ENCODE measurements around the gene RAB15.

The RAB15 gene

DNA sequence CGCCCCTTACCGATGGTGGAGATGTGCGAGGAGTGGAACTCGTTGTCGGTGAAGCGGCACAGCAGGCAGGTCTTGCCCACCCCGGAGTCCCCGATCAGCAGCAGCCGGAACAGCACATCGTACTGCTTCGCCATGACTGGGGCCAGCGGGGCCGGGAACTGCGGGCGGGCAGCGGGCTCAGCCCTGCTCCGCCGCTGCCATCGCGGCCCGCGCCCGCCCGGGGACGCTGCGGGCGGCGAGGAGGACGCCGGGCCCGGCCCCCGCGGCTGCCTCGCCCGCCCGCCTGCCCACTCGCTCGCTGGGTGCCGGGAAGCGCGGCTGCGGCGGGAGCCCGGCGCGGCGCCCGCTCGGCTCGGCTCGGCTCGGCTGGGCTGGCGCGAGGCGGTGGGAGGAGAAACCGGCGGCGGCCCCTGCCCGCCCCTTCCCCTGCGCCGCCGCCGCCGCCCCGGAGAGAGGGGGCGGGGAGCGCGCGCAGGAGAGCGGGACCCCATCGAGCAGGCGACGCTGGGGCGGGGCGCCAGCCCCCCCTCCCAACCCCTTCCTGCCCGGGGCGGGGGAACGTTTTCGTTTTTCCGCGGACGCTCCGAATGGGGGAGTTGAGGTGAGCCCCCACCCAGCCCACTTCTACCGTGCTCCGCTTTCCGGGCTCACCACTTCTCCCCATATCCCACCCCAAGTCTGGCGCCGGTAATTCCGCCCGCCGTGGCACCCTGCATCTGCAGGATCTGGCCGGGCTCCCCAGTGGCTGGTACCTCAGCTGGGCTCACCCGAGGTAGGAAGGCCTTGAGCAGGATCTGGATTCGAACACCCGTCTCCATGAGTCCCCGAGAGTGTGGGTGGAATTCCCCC, at the start of gene RAB15:
TSS of gene RAB15 (minus strand) at position 394 of the 849 bp plus-strand sequence. CDS start at position 134, 260 bp downstream.
- DNase-seq (ENCODE audit: low read depth in 2 of 2): no peak

DNA sequence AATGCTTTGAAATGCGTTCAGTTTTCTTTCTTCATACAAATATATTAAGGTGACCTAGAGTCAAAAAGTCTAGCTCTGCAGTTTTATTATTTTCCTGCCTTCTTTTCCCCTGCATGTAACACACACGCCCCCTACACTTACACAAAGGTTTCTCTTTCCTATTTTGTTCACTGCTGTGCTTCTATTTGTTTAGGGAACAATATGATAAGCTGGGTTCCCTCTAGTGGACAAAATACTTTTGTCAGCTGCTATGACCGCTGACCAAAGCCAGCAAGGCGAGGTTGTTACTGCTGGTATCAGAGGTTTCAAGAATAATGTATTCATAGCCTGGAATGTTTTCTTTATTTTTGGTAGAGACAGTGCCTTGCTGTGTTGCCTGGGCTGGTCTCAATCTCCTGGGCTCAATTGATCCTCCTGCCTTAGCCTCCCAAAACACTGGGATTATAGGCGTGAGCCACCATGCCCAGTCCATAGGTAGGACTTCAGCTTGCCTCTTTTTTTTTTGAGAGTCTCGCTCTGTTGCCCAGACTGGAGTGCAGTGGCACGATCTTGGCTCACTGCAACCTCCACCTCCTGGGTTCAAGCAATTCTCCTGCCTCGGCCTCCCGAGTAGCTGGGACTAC, 47.9 kb upstream of the RAB15 start:
- no peak for DNase-seq (ENCODE audit: low read depth in 2 of 2)

DNA sequence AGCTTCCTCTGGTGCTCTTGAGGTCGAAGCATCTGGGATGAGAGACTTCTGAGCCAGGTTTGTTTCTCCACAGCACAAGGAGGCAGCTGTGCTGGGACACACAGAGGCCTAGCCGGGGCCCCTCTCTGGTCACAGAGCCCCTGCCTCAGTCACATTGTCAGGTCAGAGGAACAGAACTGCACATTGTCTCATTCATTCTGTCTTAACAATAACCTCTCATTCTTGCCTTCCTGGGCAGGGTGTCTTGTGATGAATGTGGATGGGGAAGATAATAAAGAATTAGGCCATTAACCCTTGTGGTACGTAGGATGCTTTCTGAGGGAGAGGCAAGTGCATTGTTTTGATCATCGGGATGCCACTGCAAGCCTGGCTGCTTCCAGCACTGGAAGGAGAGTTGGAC, 44.3 kb upstream of the RAB15 start:
- DNase-seq (ENCODE audit: low read depth in 2 of 2): no peak

DNA sequence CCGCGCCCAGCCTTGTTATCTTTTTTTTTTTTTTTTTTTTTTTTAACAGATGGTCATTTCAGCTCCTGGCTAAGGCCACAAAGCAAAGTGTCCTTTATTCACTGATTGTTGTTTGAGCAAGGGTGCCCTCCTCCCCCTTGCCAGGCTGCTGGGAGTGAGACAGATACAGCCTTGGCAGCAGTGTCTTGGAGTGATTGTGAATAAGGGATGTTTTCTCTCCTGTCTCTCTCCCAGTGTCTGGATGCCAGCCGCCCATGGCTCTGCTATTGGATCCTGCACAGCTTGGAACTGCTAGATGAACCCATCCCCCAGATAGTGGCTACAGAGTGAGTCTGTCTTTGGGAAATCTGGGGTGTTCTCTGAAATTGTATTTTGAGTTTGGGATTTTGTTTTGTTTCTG, 43.3 kb upstream of the RAB15 start:
- no peak for DNase-seq (ENCODE audit: low read depth in 2 of 2)

DNA sequence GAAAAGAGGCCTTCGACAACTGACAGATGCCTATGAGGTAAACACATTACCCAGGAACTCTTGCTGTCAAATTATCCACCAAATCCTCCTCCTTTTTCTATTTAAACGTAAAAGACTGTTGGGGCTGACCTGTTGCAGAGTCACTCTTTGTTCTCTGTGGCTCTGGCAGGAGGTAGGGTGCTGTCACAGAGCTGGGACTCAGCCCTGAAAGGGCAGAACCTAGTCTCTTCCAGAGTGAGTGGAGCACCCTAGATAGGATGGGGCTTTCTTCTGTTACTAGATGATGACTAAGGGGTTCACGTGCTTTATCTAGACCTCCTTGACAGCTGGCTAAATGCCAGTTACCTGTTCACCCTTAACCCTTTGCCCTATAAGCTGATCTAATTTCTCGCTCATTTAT, 40.2 kb upstream of the RAB15 start:
- DNase-seq (ENCODE audit: low read depth in 2 of 2): no peak

DNA sequence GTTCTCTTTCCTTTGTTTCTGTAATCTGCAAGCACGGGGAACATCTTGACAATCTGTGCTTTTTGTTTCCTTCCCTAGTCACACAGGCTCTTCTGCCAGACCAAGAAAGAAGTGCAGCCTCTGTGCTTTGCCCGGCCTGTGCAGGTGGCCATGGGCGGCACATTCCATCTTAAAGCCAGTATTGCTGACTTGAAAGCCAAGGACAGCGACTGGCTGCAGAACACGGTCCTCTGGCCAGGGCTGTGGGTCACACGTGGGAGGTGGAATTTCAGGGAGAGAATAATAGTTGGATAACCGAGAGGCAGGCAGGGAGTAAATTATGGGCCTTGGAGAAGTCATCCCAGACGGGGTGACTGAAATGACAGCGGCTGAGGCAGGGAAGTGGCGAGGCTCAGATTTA, 39.4 kb upstream of the RAB15 start:
- DNase-seq (ENCODE audit: low read depth in 2 of 2): no peak

DNA sequence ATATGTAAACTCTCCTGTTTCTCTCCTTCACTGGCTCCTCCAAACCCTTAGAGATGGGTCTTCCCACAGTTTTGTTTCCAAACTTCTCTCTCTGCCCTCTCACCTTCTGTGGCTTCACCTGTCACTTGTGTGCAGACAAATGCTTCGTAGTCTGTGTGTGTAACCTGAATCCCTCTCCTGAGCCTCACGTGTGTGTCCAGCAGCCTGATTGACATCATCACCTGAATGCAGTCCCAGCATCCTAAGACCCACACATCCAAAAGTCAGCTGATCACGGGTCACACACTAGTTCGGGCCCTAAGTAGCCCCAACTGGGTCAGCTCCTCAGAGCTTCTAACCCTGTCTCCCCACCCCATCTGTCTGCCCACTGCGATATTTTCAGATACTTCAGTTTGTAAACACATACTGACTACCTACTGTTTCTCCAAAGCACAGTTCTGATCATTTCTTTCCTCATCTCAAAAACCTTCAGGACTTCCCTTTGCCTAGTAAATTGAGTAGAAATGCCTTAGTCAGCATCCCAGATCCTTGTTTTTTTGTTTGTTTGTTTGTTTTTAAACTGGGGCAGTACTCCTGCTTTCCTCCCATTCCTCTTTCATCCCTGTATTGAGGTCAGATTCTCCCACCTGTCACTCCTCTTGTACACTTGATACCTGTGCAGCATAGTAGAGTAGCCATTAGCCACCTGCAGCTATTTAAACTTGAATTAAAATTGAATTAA, 38.2 kb upstream of the RAB15 start:
- DNase-seq (ENCODE audit: low read depth in 2 of 2): no peak

DNA sequence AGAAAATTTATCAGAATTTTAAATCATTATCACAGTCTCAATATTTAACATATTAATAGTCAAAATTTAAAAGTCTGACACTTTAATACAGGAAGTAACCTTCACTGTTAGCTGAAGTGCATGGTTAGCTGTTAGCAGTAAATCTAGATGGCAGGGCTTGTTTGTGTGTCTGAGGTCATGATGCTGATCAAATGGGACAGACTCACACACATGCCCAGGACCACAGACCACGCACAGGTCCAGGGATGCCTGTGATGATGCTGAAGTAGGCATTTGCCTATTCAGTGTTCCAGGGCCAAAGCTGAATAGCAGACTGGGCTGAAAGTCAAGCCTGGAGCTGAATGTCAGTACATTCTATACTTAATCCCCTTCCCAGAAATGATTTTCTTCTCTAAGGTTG, 35.1 kb upstream of the RAB15 start:
- DNase-seq (ENCODE audit: low read depth in 2 of 2): no peak

DNA sequence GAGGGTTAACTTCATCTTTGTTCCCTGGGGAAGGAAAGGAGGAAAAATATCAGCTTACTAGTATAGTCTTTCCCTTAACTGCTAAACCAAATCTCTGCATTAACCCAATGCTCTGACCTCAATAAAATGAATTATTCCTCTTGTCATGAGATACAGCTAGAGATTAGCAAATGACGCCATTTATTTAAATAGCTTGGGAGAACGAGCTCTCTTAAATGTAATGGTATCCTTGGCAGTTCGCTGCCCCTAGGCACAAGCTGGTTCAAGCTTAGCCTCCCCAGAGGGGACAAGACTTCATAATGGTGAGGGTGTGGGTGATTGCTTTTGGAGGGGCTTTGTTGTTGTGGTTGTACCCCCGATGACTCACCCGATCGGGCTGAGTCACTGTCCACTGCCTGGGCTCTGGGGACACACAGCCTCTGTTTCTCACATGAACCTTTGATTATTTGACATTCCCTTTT, 34.2 kb upstream of the RAB15 start:
- no peak for DNase-seq (ENCODE audit: low read depth in 2 of 2)

DNA sequence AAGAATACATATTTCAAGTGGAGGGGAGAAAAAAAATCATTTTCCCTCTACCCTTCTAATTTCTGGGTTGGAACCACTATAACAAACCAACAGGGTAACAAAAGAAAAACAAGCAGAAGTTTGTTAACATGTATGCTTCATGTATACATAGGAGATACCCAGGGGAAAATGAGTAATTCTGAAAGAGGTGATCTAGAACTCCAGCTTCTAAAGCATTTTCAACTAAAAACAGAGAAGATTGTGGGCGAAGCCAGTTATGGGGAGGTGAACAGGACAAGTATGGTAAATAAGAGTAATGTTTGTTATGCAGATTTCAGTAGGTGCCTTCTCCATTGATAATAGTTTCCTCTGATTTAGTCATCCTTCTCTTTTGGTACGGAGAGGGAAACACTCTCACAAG, 31.3 kb upstream of the RAB15 start:
- no peak for DNase-seq (ENCODE audit: low read depth in 2 of 2)

DNA sequence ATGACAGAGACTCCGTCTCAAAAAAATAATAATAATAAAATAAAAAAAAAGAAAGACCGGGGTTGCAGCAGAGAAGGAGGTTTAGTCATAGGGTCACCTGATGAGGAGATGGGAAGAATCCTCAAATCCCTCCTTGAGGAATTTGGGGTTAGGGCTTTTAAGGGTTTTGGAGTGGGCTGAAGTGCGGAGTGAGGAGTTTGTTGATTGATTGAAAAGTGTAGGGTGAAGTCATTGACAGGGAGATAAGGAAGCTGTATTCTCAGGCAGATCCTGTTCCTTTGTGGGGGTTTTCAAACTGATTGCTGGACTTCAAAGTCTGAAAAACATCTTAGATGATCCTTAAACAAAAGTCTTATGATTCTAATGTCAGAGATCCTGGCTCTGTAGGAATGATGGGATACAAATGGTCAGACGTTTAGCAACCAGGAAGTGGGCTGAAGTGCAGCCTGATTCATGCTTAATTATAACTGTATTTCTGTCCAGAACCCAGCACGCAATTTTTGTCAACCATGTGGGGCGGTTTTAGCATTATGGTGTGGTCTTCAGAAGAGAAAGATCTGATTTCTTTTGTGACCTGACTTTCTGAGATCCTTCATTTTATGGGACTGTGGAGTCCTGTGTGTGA, 30.6 kb upstream of the RAB15 start:
- no peak for DNase-seq (ENCODE audit: low read depth in 2 of 2)

DNA sequence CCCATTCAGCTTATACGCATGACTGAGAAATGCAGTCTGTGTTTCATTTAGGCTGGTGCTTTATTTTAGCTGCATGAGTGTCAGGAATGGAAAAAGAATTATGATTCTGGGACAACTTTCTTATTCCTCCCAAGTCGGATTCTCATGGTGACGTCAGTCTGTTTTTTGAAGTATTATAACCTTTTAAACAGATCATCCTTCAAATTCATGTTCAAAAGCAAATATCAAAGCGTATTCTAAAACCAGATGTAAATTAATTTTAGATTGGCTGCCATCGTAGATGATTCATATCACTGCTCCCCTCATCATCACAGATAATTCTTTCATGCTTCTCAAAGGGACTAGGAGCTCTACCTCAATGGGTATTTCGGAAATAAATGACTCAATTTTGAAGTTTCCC, 29.6 kb upstream of the RAB15 start:
- no peak for DNase-seq (ENCODE audit: low read depth in 2 of 2)

DNA sequence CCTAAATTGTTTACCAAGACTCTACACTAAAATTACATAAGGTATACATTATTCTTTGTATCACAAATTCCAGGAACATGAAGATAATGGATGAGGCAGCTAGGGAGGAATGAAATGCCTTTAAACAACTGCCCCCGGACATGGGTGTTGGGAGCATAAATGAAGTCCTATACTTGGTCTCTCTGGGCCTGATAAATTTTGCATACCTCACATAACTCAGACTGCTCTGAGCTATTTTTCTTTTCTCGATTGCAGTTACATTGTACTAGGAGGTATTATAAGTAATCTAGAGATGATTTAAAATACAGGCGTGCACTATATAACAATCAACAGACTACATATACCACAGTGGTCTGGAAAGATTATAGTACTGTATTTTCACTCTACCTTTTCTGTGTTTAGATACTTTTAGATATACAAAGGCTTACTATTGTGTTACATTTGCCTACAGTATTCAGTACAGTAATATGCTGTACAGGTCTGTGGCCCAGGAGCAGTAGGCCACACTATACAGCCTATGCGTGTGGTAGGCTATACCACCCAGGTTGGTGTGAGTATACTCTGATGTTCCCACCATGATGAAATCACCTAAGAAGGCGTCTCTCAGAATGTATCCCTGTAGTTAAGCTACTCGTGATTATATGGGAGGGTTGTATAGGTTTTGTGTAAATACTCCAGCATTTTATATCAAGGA, 28.9 kb upstream of the RAB15 start:
- DNase-seq (ENCODE audit: low read depth in 2 of 2): no peak

DNA sequence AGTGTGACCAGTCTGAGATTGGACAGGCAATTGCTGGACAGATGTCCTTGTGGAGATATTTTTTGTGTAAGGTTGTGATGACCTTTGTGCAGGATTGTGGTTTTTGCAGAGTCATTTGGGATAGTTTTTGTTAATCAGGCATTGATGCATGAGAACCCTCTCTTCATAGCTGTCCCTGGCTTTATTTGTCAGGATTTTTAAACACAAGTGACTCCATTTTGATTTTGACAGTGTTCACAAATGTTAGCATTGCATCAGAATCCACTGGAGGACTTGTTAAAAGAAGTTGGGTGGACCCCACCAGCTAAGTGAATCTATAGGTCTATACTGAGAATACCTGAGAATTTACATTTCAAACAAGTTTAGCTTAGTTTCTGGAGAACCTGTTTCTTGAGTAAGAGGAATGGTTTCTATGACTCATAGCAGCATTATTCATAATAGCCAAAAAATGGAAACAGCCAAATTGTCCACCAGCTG, 26.4 kb upstream of the RAB15 start:
- no peak for DNase-seq (ENCODE audit: low read depth in 2 of 2)

DNA sequence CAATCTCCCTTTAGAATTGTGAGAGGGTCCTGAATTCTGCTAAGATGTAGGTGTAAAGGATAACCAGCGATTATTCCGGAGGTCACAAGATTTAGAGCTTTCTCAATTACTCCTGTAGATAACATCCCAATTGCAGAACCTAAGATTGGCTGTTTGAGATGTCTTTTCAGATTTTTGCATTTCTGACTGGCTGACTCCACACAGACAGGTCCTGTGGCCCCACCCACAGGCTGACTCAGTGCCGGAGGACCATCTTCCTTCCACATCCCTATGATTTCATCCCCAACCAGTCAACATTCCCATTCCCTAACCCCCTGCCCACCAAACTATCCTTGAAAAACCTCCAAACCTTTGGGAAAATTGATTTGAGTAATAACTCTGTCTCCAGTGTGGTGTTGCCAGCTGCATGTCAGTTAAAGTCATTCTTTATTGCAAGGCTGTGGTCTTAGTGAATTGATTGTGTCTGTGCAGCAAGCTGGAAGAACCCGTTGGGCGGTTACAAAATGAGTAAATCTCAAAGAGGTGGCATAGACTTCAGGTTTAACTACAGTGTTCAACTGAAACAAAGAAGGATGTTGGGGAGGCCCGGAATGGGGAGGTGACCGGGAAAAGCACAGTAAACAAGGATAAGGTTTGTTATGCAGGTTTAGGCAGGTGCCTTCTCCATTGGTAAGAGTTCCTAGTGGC, 25.1 kb upstream of the RAB15 start:
- no peak for DNase-seq (ENCODE audit: low read depth in 2 of 2)

DNA sequence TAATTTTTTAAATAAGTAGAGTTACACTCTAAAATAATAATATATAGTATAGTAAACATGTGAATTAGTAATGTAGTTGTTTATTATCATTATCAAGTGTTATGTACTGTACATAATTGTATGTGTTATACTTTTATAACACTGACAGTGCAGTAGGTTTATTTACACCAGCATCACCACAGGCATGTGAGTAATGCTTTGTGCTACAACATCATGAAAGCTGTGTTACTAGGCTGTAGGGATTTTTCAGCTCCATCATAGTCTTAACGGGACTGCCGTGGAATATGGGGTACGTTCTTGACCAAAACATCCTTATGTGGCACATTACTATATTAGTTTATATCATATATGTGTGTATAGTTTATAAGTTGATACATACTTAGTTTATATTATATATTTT, 23.2 kb upstream of the RAB15 start:
- no peak for DNase-seq (ENCODE audit: low read depth in 2 of 2)

DNA sequence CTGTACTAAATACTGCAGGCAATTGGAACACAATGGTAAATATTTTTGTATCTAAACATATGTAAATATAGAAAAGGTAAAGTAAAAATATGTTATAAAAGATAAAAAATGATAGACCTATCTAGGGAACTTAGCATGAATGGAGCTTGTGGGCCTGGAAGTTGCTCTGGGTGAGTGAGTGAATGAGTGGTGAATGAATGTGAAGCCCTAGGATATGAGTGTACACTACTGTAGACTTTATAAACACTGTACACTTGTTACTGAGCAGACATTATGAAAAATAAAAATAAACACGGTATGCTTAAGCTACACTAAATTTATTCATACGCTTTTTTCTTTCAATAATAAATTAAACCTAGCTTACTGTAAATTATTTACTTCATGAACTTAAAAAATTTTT, 22.4 kb upstream of the RAB15 start:
- DNase-seq (ENCODE audit: low read depth in 2 of 2): no peak

DNA sequence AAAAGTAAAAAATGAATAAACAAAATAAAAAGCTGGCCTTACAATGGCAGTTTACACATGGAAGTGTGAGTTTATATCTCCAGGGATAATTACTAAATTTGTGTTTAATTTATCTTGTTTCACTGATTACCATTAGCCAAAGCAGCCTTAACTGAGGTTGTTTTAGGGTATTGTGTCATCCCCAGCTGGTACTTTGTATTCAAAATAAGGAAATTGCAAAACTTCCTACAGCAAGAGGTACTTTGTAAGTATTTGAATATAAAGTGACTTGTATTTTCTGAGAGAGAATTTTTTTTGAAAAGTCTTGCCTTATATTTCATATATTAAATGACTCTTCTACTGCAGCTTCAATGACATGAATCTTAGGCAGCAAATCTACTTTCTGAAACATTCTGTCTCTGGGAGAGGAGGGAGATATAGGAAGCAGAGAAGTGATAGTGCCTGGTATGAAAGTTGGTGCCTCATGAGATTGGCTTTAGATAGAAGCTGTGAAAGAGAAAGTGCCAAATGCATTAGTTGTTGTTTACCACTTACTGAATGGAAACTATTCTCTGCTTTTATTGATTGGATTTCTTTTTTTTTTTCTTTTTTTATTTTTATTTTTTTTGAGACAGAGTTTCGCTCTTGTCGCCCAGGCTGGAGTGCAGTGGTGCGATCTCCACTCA, 21.3 kb upstream of the RAB15 start:
- no peak for DNase-seq (ENCODE audit: low read depth in 2 of 2)

DNA sequence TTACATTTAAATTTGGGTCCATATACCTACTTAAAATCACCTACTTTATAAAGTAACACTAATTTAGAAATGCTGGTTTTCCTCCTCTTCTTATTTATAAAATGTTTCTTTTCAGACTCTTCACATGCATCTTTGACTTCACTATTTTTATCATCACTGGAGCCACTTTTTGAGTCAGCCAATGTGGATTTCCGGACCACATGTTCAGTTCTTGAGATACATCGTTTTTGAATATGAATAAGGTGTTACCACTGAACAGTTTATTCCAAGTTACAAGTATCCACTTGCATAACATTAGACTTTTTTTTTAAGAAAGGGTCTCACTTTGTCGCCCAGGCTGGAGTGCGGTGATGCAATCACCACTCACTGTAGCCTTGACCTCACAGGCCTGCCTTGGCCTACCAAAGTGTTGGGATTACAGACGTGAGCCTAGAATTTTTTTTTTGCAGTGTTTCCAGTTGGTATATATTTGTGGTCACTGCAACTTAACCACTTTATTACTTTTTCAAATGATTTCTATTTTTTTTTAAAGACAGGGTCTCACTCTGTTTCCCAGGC, 20.3 kb upstream of the RAB15 start:
- no peak for DNase-seq (ENCODE audit: low read depth in 2 of 2)

DNA sequence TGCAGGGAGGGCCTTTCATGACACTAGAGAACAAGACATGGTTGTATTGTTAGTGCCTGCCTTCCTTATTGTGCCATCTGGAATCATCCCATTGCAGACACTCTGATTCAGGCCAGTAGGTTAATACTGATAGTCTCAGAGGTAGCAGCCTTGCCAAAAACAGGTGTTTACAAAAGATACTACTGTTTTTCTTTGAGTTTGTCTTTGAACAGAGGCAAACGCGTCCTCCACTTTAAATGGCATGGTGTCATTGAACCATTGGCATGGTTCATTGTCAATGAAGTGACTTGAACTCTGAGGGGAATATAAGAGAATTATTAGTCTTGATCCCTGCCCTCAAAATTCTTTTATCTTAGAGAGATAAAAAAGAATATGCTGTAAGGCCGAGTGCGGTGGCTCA, 18.8 kb upstream of the RAB15 start:
- DNase-seq (ENCODE audit: low read depth in 2 of 2): no peak

Data from stimulated activated CD4-positive, alpha-beta T cell treated with anti-CD3 and anti-CD28 coated beads, Interleukin-1b, Interleukin-23, amount 100 ng/mL, for 1 hour (primary cell).